HG03520 (cell line): Measurements from ENCODE around the gene PARM1.
"Not testable (repeated sequence)": the region's sequence is repeated elsewhere in the genome, so short reads cannot be mapped to it uniquely, and the experiment has no call there.

Experiments used
- ATAC-seq: cut with Tn5 transposase; IDR thresholded peaks from one replicate; pipeline ENCODE4 v1.9.1; 2021; ENCODE audit warnings: mild to moderate bottlenecking, moderate library complexity; ENCODE audit not compliant: unreplicated experiment

The PARM1 gene

GRCh38 chr4:74982546-74983252, 49.8 kb downstream of the PARM1 start:
- no peak for ATAC-seq

GRCh38 chr4:74983253-74983635, 50.3 kb downstream of the PARM1 start:
- no peak for ATAC-seq

- no peak for ATAC-seq
Observed at GRCh38 chr4:74990276-74990875, 57.5 kb downstream of the PARM1 start.

DNA sequence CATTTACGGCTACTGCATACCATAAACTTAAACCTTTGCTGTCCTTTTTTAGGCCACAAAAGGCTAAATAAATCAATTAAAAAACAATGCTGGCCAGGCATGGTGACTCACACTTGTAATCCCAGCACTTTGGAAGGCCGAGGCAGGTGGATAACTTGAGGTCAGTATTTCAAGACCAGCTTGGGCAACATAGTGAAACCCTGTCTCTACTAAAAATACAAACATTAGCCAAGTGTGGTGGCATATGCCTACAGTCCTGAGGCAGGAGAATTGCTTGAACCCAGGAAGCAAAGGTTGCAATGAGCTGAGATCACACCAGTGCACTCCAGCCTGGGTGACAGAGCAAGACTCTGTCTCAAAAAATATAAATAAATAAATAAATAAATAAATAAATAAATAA, 61.5 kb downstream of the PARM1 start:
- not testable (repeated sequence) for ATAC-seq

DNA sequence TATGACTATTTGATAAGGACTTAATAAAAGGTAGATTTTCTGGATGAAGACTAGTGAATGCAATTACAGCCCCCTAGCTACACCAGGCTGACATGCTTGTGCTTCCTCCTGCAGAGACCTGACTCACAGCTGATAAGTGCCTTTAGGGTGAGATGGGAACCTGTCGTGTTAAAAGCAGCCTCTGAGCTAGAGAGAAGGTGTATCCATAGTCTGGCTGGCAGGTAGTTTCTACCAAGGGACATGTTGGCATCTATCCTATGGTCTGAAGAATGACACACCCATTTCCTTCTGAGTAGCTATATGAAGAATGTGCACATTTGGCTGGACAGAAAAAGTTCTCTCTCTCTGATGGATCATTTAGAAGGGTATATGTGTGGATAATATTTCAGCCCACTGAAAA, 64.1 kb downstream of the PARM1 start:
- ATAC-seq: no peak

DNA sequence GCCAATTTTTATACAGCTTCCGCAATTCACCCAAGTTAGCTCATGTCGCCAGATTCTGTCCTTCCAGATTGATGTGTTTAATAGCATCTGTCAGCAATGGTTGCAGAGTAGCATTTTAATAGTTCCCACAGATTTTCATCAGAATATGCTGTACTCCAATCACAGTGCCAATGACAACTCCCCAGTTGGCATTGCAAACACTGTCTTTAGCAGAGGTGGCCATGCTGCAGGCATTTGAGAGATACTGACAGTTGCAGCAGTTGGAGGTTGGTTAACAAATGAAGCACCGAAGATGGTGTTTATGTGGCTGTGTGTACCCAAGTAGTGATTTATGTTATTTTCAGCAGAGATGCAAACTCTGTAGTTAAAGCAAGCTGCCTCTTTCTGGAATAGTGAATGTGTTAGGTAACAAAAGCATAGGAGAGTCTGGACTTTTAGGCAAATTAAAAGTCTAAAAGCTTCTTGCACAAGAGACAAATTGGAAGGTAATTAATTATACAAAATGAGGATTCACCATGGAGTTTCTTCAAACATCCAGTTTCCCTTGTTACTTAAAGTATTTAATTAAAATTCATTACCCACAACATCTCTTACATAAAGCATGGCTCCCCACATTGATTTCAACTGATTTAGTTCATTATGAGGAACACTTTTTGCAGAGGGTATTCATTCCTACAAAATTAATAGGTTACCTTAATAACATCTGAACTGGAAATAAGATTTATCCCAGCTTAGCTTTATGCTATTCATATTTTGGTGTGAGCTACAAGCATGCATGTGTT, 65.2 kb downstream of the PARM1 start:
- no peak for ATAC-seq

DNA sequence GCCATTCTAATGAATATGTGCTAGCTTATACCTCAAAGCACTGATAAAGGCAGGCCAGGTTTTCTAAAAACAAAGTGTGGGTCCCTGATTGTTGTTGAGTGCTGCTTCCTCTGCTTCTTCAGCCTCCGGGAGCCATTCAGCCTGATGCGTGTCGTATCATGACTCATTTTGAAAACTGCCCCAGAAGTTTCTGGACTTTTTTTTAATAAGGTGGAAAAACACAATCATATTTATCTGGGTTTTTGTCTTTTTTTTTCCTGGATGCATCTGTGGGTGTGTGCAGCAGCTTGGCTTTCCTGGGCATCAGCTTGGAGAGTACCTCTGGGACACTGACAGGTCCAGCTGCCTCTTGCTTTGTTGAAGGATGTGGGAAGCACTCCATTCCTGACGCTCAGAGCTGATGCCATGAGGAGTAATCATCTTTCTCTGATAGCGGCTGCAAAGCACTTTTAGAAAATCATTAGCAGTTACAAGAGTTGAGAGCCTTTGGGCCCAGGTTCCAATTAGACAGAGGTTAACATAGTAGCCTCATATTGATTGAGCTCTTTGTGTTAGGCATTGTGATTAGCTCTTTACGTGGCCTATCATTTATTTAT, 66.9 kb downstream of the PARM1 start:
- no peak for ATAC-seq

GRCh38 chr4:75001871-75002270, 69.0 kb downstream of the PARM1 start:
- ATAC-seq: no peak

- ATAC-seq: no peak
Observed at GRCh38 chr4:75002381-75002780, 69.5 kb downstream of the PARM1 start.

DNA sequence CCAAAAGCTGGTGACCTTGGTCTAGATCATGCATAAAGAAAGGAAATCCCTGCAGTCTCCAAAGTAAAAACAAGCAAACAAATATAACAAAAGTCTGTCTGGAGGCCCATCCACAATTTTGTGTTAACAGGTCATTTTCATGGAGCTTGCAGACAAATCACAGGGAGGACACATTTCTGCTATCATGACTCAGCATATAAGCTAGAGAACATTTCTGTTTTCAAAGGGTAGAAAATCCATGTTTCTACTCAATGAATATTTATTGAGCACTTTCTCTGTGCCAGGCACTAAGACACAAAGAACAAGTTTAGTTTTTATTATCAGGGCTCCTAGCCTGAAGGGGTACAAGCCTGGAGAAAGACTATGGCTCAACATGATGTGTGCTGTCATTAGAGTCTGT, 71.1 kb downstream of the PARM1 start:
- no peak for ATAC-seq

DNA sequence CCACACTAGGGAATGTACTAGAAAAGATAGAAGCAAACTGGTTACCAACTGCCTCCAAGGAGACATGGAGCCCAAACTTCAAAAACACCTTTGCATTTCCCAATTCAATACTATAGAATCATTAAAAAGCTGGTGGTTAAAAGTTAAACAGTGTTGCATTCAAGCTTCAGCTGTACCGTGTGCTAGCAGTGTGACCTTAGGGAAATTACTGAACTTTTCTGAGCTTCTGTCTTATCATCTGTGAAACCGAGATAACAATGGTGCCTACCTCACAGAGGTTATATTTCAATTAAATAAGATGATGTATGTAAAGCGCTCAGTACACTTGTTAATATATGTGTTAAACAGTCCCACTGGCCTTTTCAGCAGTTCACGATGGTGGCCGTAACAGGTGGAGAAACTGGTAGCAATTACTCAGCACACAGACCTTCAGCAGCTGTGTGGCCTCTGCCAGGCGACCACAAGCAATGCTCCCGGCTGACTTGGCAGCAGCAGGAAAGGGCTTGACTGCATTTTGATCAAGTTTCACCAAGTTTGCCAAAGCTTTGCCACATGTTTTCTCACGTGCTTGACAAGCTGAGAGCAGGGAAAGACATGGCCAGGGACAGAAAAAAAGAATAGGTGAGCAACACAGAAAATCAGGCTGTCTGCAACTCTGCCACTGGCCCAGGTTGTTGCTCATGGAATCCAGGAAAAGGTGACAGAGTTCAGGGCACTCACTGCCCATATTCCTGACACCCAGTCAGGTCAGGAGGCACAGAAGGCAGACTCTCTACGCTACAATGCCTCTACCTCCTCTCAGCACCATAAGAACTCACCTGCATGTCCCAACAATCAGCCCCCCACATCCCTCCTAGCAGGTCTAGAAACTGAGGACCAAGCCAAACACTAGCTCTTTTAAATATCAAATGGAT, 72.1 kb downstream of the PARM1 start:
- ATAC-seq: peak; percentile 46

GRCh38 chr4:75005727-75006126, 72.8 kb downstream of the PARM1 start:
- no peak for ATAC-seq

- ATAC-seq: no peak
Observed at GRCh38 chr4:75007891-75008290, 75.0 kb downstream of the PARM1 start.

- ATAC-seq: no peak
Observed at GRCh38 chr4:75009138-75009537, 76.2 kb downstream of the PARM1 start.

DNA sequence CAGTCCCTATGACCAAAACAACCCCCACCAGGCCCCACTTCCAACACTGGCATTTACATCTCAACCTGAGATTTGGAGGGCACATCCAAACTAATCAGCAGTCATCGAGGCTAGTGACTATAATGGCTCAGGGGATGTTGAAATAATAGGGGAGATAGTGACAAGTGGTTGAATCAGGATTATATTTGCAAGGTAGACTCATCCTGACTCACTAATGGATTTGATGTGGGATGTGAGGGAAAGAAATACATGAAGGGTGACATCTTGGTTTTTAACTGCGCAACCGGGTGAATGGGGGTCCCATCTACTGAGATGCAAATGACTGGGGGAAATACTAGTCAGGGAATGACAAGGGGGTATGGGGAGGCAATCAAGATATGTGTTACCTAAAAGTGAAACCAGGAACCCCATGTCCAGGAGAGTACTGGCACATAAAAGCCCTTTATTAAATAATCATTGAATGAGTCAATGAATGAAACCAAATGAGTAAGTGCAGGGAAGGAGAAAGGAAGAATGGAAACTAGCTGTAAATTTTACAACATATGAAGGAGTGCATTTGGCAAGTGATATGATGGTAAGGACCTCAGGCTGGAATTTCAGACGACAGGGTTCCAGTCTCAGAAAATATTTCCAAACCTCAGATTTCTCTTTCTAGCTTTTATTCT, 78.3 kb downstream of the PARM1 start:
- no peak for ATAC-seq

DNA sequence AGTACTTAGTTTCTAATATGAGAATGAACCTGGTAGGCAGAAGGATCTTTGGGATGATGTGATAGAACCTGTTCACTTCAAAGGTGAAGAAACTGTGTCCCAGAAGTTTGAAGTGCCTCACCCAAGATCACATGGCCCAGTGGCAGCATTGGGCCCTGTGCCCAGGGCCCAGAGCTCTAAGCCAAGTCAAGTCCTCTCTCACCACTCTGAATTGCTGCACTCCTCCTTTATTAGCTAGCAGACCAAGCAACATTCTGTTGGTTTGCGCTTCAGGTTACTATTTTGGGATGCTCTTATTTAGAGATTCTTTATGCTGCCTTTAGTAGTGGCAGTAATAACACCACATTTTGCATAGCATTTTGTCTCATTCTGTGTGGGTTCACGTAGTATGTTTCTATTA, 82.7 kb downstream of the PARM1 start:
- ATAC-seq: no peak

- ATAC-seq: no peak
Observed at GRCh38 chr4:75016472-75016871, 83.6 kb downstream of the PARM1 start.

GRCh38 chr4:75018811-75019479, 86.0 kb downstream of the PARM1 start:
- ATAC-seq: no peak

DNA sequence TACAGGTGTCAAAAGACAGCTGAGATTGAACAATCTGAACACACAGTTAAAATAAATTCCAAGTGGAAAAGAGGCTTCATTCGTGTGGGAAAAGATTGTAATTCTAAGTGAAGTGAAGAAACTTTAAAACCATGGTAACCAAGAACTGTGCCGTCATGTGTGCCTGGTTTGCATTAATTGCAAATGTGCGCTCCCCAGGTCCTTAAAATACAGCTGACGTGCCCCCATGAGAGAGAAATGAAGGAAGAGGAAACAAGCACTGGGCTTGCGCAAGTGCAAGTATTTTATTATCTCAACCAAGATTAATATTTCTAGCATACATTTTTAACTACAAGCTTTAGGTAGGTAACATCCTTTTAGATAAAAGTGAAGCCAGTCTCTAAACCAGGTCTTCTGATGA, 92.5 kb downstream of the PARM1 start:
- no peak for ATAC-seq
